HT1080 (cell line): Measurements from ENCODE around the gene PLB1. TPM values are rescaled to one million over a fixed set of nuclear protein-coding genes. Genes with fewer than 3 reads are reported as not detected.

Experiments
- DNase-seq: peaks from one replicate; pipeline ENCODE4 v3.0.0-alpha.2; 2015; ENCODE audit warnings: low read depth
- small RNA-seq: library from RNA; depleted of rRNA; stranded (forward); fragments of <200 nt; gene quantifications from one replicate; pipeline ENCODE3, GENCODE V24; 2014
- total RNA-seq: library from RNA; depleted of rRNA; stranded (reverse); fragments of >200 nt; shearing (Covaris generic); gene quantifications from 2 replicates; pipeline ENCODE4 v1.2.3, GENCODE V29; 2014; rRNA removed

Gene PLB1
- total RNA-seq, 1 experiment from 2014 or later: 1.8 TPM

DNA sequence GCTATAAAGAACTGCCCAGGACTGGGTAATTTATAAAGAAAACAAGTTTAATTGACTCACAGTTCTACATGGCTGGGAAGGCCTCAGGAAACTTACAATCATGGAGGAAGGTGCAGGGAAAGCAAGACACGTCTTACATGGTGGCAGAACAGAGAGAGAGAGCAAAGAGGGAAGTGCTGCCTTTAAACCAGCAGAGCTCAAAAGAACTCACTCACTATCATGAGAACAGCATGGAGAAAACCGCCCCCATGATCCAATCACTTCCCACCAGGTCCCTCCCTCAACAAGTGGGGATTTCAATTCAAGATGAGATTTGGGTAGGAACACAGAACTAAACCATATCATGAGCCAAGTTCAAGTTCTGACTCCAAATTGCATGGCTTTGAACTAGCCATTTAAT lies 193.0 kb downstream of the PLB1 start:
- DNase-seq: no peak

DNA sequence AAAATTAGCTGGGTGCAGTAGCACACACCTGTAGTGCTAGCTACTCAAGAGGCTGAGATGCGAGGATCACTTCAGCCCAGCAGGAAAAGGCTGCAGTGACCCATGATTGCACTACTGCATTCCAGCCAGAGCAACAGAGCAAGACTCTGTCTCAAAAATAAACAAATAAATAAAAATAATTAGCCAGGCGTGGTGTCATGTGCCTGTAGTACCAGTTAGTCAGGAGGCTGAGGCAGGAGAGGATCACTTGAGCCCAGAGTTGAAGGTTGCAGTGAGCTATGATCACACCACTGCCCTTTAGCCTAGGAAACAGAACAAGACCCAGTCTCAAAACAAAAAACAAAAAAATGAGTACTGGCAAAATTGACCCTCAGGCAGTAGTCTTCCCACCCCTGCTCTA lies 193.9 kb downstream of the PLB1 start:
- no peak for DNase-seq

DNA sequence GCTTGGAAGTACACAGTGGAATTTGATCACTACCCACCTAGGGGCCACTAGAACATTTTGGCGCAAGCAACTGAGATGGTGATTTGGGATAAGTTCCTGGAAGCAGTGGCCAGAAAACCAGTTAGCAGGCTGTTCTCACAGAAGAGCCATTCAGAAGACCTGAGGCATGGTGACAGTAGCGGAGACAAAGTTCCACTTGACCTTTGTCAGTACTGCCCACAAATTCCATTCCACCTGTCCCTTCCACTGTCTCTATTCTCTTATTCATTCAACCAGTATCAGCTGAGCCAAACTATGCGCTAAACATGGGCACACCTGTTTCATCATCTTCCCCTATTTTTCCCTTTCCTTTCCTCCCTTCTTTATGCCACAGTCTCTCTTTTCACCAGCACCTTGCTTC lies 196.6 kb downstream of the PLB1 start:
- no peak for DNase-seq

DNA sequence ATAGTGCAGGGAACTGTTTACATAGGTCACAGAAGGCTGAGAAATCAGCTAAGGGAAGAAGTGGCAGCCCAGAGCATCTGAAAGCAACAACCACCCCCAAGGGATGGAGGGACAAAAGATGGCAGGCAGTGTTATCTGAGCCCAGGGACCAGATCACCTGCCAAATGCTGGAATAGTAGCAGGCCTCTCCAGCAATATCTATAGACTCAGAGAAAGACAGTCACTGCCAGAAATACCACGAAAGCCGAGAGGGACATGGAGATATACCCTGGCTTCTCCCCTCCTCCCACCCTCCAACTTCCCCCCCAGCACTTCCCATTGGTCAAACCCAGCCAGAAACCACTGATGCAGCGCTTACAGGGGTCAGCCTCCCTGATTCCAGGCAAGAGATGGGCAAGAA lies 197.4 kb downstream of the PLB1 start:
- DNase-seq: no peak

Small RNA genes within 50 kb of the gene (small RNA-seq; reads per million reads assigned to genes)
- gene RNA5SP89 (not detected), gene SNRPGP7 (not detected)

Other genes starting within 250 kb of the PLB1 start
- gene FOSL2, start 103.2 kb upstream of the PLB1 start, total RNA-seq: 61.2 and 73.5 TPM in 2 replicates